Measurements from ENCODE around the gene SLC49A3. TPM values are rescaled to one million over a fixed set of nuclear protein-coding genes. Genes with fewer than 3 reads are reported as not detected.

Gene SLC49A3
- total and polyA plus RNA-seq, 2 donors (not counting 1 experiment from before 2014, with no cell fraction given) = 0.42 to 5.1 TPM

DNA sequence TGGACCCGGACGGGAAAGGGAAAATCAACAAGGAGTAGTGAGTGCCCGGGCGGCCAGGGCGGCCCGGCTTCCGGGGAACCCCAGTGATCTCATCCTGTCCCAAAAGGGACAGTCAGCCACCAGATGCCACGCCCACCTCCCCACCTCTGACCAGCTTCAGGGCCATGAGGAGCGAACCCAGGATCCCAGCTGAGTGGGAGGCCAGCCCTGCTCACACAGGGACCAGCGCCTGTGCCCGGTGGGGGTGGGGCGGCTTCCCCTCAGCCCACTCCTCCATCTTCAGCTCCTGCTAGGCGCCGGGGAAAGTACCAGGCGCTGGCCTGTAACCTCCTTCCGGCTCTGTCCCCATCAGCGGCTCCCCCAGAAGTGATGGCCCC, 8.4 kb downstream of the SLC49A3 start:
- Histone ChIP-seq H3K4me3 (replicated peaks in 1 of 4; ENCODE audit: control extremely low read depth in 1 of 4, insufficient read depth in 1 of 4, low read depth in 3 of 4, low read length in 4 of 4) (peak overlapping the region in 1 of 4 experiments; percentile 52), H3K36me3 (ENCODE audit: control insufficient read depth, insufficient read depth, low read length) (peaks cover 1% of the 10 kb centered on the region), H4K20me1 (ENCODE audit: control insufficient read depth, extremely low read depth, insufficient read depth, low read length) (no peaks in the 10 kb centered on the region), H2AFZ (ENCODE audit: low read length) (no peak overlapping the region), H3K9ac (ENCODE audit: insufficient read depth, low read length) (no peak overlapping the region), H3K4me1 (ENCODE audit: control insufficient read depth, extremely low read depth, insufficient read depth, low read length) (no peaks in the 10 kb centered on the region), H3K79me2 (ENCODE audit: control insufficient read depth, insufficient read depth, low read length) (peaks cover under 1% of the 10 kb centered on the region), H3K27ac (ENCODE audit: insufficient read depth, low read length) (no peak overlapping the region), H3K27me3 (ENCODE audit: control insufficient read depth, insufficient read depth, low read length) (no peaks in the 10 kb centered on the region), H3K9me3 (ENCODE audit: control insufficient read depth, insufficient read depth, low read depth, low read length) (no peaks in the 10 kb centered on the region), H3K4me2 (ENCODE audit: extremely low read depth, insufficient read depth, low read length) (peak overlapping the region; percentile 82)
- DNase-seq (ENCODE audit: low read depth in 2 of 2) = no peak
- no peak for TF ChIP-seq EZH2 (IDR thresholded peaks at IDR 0.05; ENCODE audit: low read length, missing control alignments)
- TF ChIP-seq, protein P1, sequence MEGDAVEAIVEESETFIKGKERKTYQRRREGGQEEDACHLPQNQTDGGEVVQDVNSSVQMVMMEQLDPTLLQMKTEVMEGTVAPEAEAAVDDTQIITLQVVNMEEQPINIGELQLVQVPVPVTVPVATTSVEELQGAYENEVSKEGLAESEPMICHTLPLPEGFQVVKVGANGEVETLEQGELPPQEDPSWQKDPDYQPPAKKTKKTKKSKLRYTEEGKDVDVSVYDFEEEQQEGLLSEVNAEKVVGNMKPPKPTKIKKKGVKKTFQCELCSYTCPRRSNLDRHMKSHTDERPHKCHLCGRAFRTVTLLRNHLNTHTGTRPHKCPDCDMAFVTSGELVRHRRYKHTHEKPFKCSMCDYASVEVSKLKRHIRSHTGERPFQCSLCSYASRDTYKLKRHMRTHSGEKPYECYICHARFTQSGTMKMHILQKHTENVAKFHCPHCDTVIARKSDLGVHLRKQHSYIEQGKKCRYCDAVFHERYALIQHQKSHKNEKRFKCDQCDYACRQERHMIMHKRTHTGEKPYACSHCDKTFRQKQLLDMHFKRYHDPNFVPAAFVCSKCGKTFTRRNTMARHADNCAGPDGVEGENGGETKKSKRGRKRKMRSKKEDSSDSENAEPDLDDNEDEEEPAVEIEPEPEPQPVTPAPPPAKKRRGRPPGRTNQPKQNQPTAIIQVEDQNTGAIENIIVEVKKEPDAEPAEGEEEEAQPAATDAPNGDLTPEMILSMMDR (conservative IDR thresholded peaks at IDR 0.05 in 1 of 2, IDR thresholded peaks at IDR 0.05 in 1 of 2; ENCODE audit: low read depth in 1 of 2, low read length in 2 of 2) = no peak

DNA sequence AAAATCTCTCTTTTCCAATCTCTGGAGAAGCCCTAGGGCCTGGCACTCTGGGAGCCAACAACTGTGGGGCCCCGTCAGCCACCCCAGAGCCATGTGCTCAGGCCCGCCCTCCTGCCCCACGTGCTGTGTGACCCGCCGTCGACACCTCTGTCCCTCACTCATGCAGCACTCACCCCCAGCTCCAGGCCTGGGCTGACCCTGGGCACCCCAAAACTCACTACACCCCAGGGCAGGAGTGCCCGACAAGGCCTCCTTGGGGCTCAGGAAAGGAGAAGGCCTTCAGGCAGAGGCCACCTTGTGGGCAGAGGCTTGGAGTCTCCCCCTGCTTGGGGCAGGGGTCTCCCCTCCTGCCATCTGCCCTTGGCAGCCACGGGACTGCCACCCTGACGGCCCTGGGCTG, 8.9 kb downstream of the SLC49A3 start:
- H3K4me3 ChIP-seq (replicated peaks in 1 of 4; ENCODE audit: control extremely low read depth in 1 of 4, insufficient read depth in 1 of 4, low read depth in 3 of 4, low read length in 4 of 4) = no peak overlapping the region

DNA sequence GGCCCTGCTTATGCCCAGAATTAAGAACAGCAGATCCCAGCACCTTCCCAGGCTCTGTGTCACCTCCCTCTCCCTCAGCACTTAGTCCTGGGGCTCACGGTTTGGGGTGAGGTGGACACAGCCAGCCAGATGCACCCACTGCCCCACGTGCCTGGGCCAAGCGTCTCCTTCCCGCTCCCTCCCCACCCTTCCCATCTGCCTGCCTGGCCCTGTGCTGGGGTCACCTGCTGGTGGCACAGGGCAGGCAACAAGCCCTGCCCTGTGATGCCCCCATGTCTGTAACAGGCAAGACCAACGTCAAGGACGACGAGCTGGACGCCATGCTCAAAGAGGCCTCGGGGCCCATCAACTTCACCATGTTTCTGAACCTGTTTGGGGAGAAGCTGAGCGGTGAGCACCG, 9.3 kb downstream of the SLC49A3 start:
- H3K27ac ChIP-seq (ENCODE audit: insufficient read depth, low read length) = no peak overlapping the region
- no peak for DNase-seq (ENCODE audit: low read depth in 2 of 2)
- H3K9ac ChIP-seq (ENCODE audit: insufficient read depth, low read length) = no peak overlapping the region
- H3K4me1 ChIP-seq (ENCODE audit: control insufficient read depth, extremely low read depth, insufficient read depth, low read length) = no peaks in the 10 kb centered on the region
- H2AFZ ChIP-seq (ENCODE audit: low read length) = no peak overlapping the region
- H3K4me2 ChIP-seq (ENCODE audit: extremely low read depth, insufficient read depth, low read length) = no peak overlapping the region
- H3K27me3 ChIP-seq (ENCODE audit: control insufficient read depth, insufficient read depth, low read length) = no peaks in the 10 kb centered on the region
- H3K79me2 ChIP-seq (ENCODE audit: control insufficient read depth, insufficient read depth, low read length) = peaks cover 5% of the 10 kb centered on the region
- no peak for TF ChIP-seq EZH2 (IDR thresholded peaks at IDR 0.05; ENCODE audit: low read length, missing control alignments)
- TF ChIP-seq, protein P1 (conservative IDR thresholded peaks at IDR 0.05 in 1 of 2, IDR thresholded peaks at IDR 0.05 in 1 of 2; ENCODE audit: low read depth in 1 of 2, low read length in 2 of 2) = no peak
- no peak overlapping the region for H3K4me3 ChIP-seq (replicated peaks in 1 of 4; ENCODE audit: control extremely low read depth in 1 of 4, insufficient read depth in 1 of 4, low read depth in 3 of 4, low read length in 4 of 4)
- no peaks in the 10 kb centered on the region for H3K9me3 ChIP-seq (ENCODE audit: control insufficient read depth, insufficient read depth, low read depth, low read length)
- H4K20me1 ChIP-seq (ENCODE audit: control insufficient read depth, extremely low read depth, insufficient read depth, low read length) = no peaks in the 10 kb centered on the region
- peaks cover 2% of the 10 kb centered on the region for H3K36me3 ChIP-seq (ENCODE audit: control insufficient read depth, insufficient read depth, low read length)

More for the DNA sequence above, 8.9 kb downstream of the SLC49A3 start:
- Histone ChIP-seq H2AFZ (ENCODE audit: low read length) (no peak overlapping the region), H3K9me3 (ENCODE audit: control insufficient read depth, insufficient read depth, low read depth, low read length) (no peaks in the 10 kb centered on the region), H3K27ac (ENCODE audit: insufficient read depth, low read length) (no peak overlapping the region), H3K79me2 (ENCODE audit: control insufficient read depth, insufficient read depth, low read length) (peaks cover 3% of the 10 kb centered on the region), H4K20me1 (ENCODE audit: control insufficient read depth, extremely low read depth, insufficient read depth, low read length) (no peaks in the 10 kb centered on the region), H3K4me1 (ENCODE audit: control insufficient read depth, extremely low read depth, insufficient read depth, low read length) (no peaks in the 10 kb centered on the region), H3K27me3 (ENCODE audit: control insufficient read depth, insufficient read depth, low read length) (no peaks in the 10 kb centered on the region), H3K36me3 (ENCODE audit: control insufficient read depth, insufficient read depth, low read length) (peaks cover 2% of the 10 kb centered on the region), H3K9ac (ENCODE audit: insufficient read depth, low read length) (peak overlapping the region; percentile 16), H3K4me2 (ENCODE audit: extremely low read depth, insufficient read depth, low read length) (no peak overlapping the region)
- no peak for TF ChIP-seq EZH2 (IDR thresholded peaks at IDR 0.05; ENCODE audit: low read length, missing control alignments)
- TF ChIP-seq, protein P1 (conservative IDR thresholded peaks at IDR 0.05 in 1 of 2, IDR thresholded peaks at IDR 0.05 in 1 of 2; ENCODE audit: low read depth in 1 of 2, low read length in 2 of 2) = no peak
- no peak for DNase-seq (ENCODE audit: low read depth in 2 of 2)
